ENCODE results near the gene UPK3A. TPM values are rescaled to one million over a fixed set of nuclear protein-coding genes. Genes with fewer than 3 reads are reported as not detected.
A peak's percentile ranks its signal among the peaks of the same experiment; 100 is the strongest.

UPK3A gene
- total and polyA plus RNA-seq, 2 of the 13 experiments (the other 11 are each of a cell fraction or from before 2014, with no cell fraction given) = 10.5 to 13.8 TPM

GRCh38 chr22:45273452-45274075, 11.2 kb upstream of the UPK3A start (continued):
- TF ChIP-seq MAZ (IDR thresholded peaks at IDR 0.05; ENCODE audit: borderline replicate concordance, low read depth, low read length) = peak; percentile 85
- peak; percentile 69; the same call in 1 of the 2 replicates for TF ChIP-seq MAZ (CRISPR knock-in tag; IDR thresholded peaks at IDR 0.05; ENCODE audit: low read depth)
- TF ChIP-seq HNF4A (CRISPR knock-in tag; IDR thresholded peaks at IDR 0.05) = peak; percentile 100
- peak; percentile 99 for TF ChIP-seq ZNF263 (CRISPR knock-in tag; IDR thresholded peaks at IDR 0.05)
- no peak; the same call in 1 of the 2 replicates for TF ChIP-seq CTCF (CRISPR knock-in tag; IDR thresholded peaks at IDR 0.05)
- no peak for TF ChIP-seq ZSCAN12 (CRISPR knock-in tag; IDR thresholded peaks at IDR 0.05)
- TF ChIP-seq RBFOX2 (IDR thresholded peaks at IDR 0.05; ENCODE audit: low read depth, low read length) = peak; percentile 75
- TF ChIP-seq MAX (IDR thresholded peaks at IDR 0.05) = peak; percentile 87
- TF ChIP-seq HOXA3 (CRISPR knock-in tag; IDR thresholded peaks at IDR 0.05) = peak; percentile 89
- peak; percentile 44; the same call in 1 of the 2 replicates for TF ChIP-seq MIER2 (CRISPR knock-in tag; IDR thresholded peaks at IDR 0.05)
- TF ChIP-seq TEAD3 (CRISPR knock-in tag; optimal IDR thresholded peaks at IDR 0.05; ENCODE audit: borderline replicate concordance) = peak; percentile 91
- peak; percentile 65; the same call in 1 of the 2 replicates for TF ChIP-seq KMT2A (CRISPR knock-in tag; IDR thresholded peaks at IDR 0.05)
- no peak for TF ChIP-seq JARID2 (CRISPR knock-in tag; IDR thresholded peaks at IDR 0.05; ENCODE audit: insufficient replicate concordance)
- peak; percentile 67 for TF ChIP-seq MLX (CRISPR knock-in tag; IDR thresholded peaks at IDR 0.05)
- TF ChIP-seq ZNF580 (CRISPR knock-in tag; IDR thresholded peaks at IDR 0.05; ENCODE audit: borderline replicate concordance, low read depth) = peak; percentile 82
- TF ChIP-seq ZNF160 (CRISPR knock-in tag; IDR thresholded peaks at IDR 0.05) = no peak
- no peak for TF ChIP-seq JUND (CRISPR knock-in tag; IDR thresholded peaks at IDR 0.05)
- peak; percentile 83; the same call in 1 of the 2 replicates for TF ChIP-seq MYC (CRISPR knock-in tag; IDR thresholded peaks at IDR 0.05; ENCODE audit: borderline replicate concordance)
- no peak for TF ChIP-seq ZNF407 (CRISPR knock-in tag; IDR thresholded peaks at IDR 0.05; ENCODE audit: not compliant biosample characterization)
- TF ChIP-seq HNRNPUL1 (IDR thresholded peaks at IDR 0.05; ENCODE audit: low read depth, low read length) = no peak
